OCI-LY1 (cell line): ENCODE measurements around the gene HS3ST2.

ENCODE experiments used
- H2AFZ ChIP-seq: fragments of 200-600 bp; sonication (generic), shearing (Covaris generic); 2 replicates; pipeline ENCODE4 v1.6.0; 2014; ENCODE audit warnings: antibody characterized with exemption, mild to moderate bottlenecking, low read length
- H3F3A ChIP-seq: fragments of 200-600 bp; sonication (generic), shearing (Covaris generic); 2 replicates; pipeline ENCODE4 v1.6.0; 2014; ENCODE audit warnings: mild to moderate bottlenecking, antibody characterized with exemption, low read length, moderate library complexity; ENCODE audit not compliant: insufficient read depth
- H3K27ac ChIP-seq: fragments of 200-600 bp; sonication (generic); 2 replicates; pipeline ENCODE4 v1.5.1; 2014; ENCODE audit warnings: low read length, mixed run types, mild to moderate bottlenecking, low read depth; ENCODE audit not compliant: poor library complexity, severe bottlenecking
- H3K27me3 ChIP-seq: fragments of 200-600 bp; sonication (generic); 2 replicates; pipeline ENCODE4 v1.6.0; 2014; ENCODE audit warnings: antibody characterized with exemption, mild to moderate bottlenecking, low read length, moderate library complexity; ENCODE audit not compliant: insufficient read depth
- H3K36me3 ChIP-seq: fragments of 200-600 bp; sonication (generic); 2 replicates; pipeline ENCODE4 v1.6.1; 2014; ENCODE audit warnings: mild to moderate bottlenecking, antibody characterized with exemption, low read length, moderate library complexity, mixed read lengths; ENCODE audit not compliant: insufficient read depth
- H3K4me1 ChIP-seq: fragments of 200-600 bp; sonication (generic); 2 replicates; pipeline ENCODE4 v1.5.1; 2014; ENCODE audit warnings: mild to moderate bottlenecking, low read length, moderate library complexity; ENCODE audit not compliant: insufficient read depth, severe bottlenecking
- H3K4me2 ChIP-seq: fragments of 200-600 bp; sonication (generic), shearing (Covaris generic); 2 replicates; pipeline ENCODE4 v1.6.1; 2014; ENCODE audit warnings: low read length
- H3K4me3 ChIP-seq: fragments of 200-600 bp; sonication (generic); 2 replicates; pipeline ENCODE4 v1.5.1; 2014; ENCODE audit warnings: low read length, low read depth, mild to moderate bottlenecking, mixed read lengths; ENCODE audit not compliant: poor library complexity, severe bottlenecking
- H3K79me2 ChIP-seq: fragments of 200-600 bp; shearing (Covaris generic); 2 replicates; pipeline ENCODE4 v1.6.1; 2016; ENCODE audit warnings: mixed run types, low read length, mixed read lengths; ENCODE audit not compliant: insufficient read depth
- H3K9ac ChIP-seq: fragments of 200-600 bp; sonication (generic), shearing (Covaris generic); 2 replicates; pipeline ENCODE4 v1.6.1; 2014; ENCODE audit warnings: mild to moderate bottlenecking, low read length, mixed read lengths
- H3K9me2 ChIP-seq: fragments of 200-600 bp; sonication (generic), shearing (Covaris generic); 2 replicates; pipeline ENCODE4 v1.6.1; 2014; ENCODE audit warnings: low read depth, mild to moderate bottlenecking, low read length, mixed read lengths
- H3K9me3 ChIP-seq: fragments of 200-600 bp; shearing (Covaris generic); 2 replicates; pipeline ENCODE4 v1.6.1; 2014; ENCODE audit warnings: low read length, mixed read lengths
- H4K20me1 ChIP-seq: fragments of 200-600 bp; sonication (generic), shearing (Covaris generic); 2 replicates; pipeline ENCODE4 v1.6.0; 2016; ENCODE audit warnings: mild to moderate bottlenecking, low read length; ENCODE audit not compliant: insufficient read depth
- EZH2 ChIP-seq: fragments of 200-600 bp; sonication (generic), shearing (Covaris generic); IDR thresholded peaks from 2 replicates; pipeline ENCODE4 v1.8.0; 2017; ENCODE audit warnings: borderline replicate concordance, mixed run types, mild to moderate bottlenecking, antibody characterized with exemption, low read length, moderate library complexity, mixed read lengths
- TF ChIP-seq, protein P1 (sequence below): fragments of 200-600 bp; sonication (generic), shearing (Covaris generic); IDR thresholded peaks from 2 replicates; pipeline ENCODE4 v1.5.1; 2017; ENCODE audit warnings: mild to moderate bottlenecking, antibody characterized with exemption, low read length, moderate library complexity, mixed read lengths

Gene HS3ST2

DNA sequence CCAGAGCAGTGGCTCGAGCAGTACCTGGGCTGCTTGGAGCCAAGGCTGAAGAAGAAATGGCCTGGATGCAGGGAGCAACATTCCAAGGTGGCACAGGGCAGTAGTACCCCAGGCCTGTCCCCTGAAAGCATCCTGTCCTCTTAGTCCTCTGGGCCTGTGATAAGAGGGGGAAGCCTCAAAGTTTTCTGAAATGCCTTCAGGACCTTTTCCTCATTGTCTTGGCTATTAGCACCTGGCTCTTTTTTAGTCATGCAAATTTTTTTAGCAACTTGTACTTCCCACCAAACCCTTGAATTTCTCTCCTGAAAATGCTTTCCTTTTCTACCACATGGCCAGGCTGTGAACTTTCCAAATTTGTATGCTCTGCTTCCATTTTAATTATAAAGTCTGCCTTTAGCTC is 148.9 kb downstream of the HS3ST2 start:
- Histone ChIP-seq H3K27me3 (no peaks in the 10 kb centered on the region), H4K20me1 (no peaks in the 10 kb centered on the region), H3K4me1 (no peaks in the 10 kb centered on the region), H3K36me3 (no peaks in the 10 kb centered on the region), H3K4me2 (no peak overlapping the region), H3F3A (no peaks in the 10 kb centered on the region), H3K4me3 (no peak overlapping the region), H3K9me3 (no peaks in the 10 kb centered on the region), H2AFZ (no peak overlapping the region), H3K27ac (no peak overlapping the region), H3K79me2 (no peaks in the 10 kb centered on the region), H3K9ac (no peak overlapping the region), H3K9me2 (no peaks in the 10 kb centered on the region)
- no peak for TF ChIP-seq EZH2
- TF ChIP-seq, protein P1, sequence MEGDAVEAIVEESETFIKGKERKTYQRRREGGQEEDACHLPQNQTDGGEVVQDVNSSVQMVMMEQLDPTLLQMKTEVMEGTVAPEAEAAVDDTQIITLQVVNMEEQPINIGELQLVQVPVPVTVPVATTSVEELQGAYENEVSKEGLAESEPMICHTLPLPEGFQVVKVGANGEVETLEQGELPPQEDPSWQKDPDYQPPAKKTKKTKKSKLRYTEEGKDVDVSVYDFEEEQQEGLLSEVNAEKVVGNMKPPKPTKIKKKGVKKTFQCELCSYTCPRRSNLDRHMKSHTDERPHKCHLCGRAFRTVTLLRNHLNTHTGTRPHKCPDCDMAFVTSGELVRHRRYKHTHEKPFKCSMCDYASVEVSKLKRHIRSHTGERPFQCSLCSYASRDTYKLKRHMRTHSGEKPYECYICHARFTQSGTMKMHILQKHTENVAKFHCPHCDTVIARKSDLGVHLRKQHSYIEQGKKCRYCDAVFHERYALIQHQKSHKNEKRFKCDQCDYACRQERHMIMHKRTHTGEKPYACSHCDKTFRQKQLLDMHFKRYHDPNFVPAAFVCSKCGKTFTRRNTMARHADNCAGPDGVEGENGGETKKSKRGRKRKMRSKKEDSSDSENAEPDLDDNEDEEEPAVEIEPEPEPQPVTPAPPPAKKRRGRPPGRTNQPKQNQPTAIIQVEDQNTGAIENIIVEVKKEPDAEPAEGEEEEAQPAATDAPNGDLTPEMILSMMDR: no peak
